Inflammatory macrophage treated with lipopolysaccharide for 1 hour (primary cell): ENCODE results near the gene CCDC144A.
"Not testable (repeated sequence)": the region's sequence is repeated elsewhere in the genome, so short reads cannot be mapped to it uniquely, and the experiment has no call there.

Source experiments
- DNase-seq, 2 donors: peaks; one replicate each; pipeline ENCODE4 v3.0.0-alpha.2; 2020 to 2022

Gene CCDC144A, protein sequence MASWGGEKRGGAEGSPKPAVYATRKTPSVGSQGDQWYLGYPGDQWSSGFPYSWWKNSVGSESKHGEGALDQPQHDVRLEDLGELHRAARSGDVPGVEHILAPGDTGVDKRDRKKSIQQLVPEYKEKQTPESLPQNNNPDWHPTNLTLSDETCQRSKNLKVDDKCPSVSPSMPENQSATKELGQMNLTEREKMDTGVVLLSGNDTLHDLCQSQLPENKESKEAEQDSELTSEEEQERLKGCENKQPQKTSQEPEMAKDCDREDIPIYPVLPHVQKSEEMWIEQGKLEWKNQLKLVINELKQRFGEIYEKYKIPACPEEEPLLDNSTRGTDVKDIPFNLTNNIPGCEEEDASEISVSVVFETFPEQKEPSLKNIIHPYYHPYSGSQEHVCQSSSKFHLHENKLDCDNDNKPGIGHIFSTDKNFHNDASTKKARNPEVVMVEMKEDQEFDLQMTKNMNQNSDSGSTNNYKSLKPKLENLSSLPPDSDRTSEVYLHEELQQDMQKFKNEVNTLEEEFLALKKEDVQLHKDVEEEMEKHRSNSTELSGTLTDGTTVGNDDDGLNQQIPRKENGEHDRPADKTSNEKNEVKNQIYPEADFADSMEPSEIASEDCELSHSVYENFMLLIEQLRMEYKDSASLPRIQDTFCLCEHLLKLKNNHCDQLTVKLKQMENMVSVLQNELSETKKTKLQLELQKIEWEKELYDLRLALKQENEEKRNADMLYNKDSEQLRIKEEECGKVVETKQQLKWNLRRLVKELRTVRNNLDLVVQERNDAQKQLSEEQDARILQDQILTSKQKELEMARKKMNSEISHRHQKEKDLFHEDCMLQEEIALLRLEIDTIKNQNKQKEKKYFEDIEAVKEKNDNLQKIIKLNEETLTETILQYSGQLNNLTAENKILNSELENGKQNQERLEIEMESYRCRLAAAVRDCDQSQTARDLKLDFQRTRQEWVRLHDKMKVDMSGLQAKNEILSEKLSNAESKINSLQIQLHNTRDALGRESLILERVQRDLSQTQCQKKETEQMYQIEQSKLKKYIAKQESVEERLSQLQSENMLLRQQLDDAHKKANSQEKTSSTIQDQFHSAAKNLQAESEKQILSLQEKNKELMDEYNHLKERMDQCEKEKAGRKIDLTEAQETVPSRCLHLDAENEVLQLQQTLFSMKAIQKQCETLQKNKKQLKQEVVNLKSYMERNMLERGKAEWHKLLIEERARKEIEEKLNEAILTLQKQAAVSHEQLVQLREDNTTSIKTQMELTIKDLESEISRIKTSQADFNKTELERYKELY (N-terminal part only)

DNA sequence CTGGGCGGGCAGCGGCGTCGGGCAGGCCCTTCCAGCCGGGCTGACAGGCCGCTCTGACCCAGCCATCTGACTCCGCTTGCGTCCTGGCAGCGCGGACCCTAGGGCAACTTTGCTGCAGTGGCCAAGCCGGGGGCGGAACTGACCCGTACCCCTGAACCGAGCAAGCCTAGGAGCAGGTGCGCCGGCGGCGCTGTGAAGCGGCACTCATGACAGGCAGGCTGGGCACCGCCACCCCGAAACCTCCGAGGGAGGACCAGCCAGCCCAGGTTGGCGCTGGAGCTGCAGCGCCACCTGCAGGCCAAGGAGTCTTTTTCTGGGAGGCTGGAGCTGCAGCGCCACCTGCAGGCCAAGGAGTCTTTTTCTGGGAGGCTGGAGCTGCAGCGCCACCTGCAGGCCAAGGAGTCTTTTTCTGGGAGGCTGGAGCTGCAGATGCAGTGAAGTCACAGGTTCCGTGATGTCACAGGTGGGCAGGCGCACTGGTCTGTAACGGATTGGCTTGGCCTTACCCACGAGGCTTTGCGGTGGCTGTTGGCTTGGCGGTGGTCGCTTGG, at the start of gene CCDC144A:
Gene CCDC144A, plus strand, starts transcription at position 511 of the 551 bp plus-strand sequence. CDS start 160 bp downstream, outside the sequence.
- not testable (repeated sequence) for DNase-seq

DNA sequence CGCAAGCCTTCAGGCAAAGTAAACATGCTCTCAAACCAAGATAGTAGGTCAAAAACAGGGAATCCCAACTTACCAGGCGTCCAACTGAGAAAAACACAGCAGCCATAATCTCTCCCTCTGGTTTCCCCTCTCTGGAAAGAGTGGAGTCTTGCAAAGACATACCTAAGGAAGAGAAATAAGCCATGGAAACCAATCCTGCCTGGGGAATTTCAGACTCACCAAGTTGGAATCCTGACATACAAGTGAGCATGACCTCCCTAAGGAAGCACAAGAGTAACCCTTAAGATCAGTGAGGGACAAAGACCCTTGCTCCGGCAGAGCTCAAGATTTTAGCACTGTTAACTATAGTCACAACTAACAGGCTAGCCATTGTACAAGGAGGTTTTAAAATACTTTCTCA, 40.5 kb upstream of the CCDC144A start:
- no peak for DNase-seq

DNA sequence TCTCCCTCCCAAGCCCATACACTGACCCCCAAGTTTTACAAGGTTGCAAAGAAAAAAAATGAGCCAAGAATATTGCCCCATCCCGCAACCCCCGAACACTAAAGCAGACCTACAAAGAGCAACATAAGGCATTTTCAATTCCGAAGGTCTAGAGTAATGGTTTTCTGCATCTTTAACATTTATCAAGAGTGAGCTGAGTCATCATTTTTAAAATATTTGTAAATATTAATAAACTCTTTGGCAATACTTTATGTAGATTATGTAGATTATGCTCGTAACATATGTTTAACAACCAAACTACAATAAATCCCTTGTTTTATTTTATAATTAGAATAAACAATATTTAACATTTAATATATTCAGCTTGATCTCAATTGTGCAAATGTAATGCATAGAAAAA, 37.8 kb upstream of the CCDC144A start:
- DNase-seq: no peak

DNA sequence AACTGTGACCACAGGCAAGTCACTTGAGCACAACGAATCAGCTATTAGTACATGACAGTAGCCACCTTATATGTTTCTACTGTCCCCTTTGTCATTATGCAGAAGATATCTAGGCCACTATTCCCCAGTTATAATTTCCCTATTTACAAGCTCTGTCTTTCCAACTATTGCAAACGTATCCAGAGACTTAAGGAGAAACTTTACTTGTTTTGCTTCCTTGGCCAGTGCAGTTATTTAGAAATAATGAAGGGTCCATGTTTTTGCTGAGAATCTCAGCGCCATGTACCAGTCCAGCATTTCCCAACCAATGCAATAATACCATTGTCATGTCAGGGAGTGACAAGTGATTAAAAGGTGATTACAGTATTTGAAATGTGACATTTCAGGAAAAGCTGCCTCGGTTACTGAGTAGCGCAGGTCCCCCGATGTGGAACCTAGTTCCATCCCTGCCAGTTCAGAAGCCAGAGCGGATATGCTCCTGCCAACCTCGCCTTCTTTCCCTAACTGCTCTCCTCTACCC, 37.1 kb upstream of the CCDC144A start:
- peak; percentile 9 to 34 for DNase-seq

DNA sequence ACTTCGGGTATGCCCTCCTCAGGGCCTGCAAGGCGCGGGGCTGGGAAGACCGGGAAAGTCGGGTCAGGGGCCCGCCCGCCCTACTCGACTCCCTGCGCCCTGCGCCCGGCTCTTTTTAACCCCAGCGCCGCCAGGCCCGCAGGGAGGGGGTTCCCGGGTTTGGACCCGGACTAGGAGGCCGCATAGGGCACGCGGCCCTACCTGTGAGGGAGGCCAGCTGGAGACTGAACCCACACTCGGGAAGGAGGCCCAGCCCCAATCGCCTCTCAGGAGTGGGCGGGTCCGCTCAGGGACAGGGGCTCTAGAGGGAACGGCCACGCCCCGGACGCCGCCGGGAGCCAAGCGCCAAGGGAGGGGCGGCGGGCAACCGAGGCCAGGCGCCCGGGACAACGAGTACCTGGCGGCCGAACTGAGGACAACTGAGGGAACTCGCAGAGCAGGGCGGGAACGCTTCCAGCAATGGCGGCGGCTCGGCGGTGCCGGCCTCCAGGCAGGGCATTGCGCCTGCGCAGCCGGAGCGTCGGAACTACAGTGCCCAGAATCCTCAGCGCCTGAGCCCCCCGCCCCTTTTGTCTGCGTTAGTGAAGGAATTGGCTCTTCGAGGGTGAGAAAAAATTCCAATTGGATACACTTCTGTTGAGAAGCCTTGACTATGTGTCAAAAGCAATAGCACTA, 36.5 kb upstream of the CCDC144A start, which contains the start of gene ZNF624:
Gene ZNF624, minus strand, starts transcription at position 484 of the 675 bp plus-strand sequence.
- DNase-seq: peak; percentile 84 to 94

DNA sequence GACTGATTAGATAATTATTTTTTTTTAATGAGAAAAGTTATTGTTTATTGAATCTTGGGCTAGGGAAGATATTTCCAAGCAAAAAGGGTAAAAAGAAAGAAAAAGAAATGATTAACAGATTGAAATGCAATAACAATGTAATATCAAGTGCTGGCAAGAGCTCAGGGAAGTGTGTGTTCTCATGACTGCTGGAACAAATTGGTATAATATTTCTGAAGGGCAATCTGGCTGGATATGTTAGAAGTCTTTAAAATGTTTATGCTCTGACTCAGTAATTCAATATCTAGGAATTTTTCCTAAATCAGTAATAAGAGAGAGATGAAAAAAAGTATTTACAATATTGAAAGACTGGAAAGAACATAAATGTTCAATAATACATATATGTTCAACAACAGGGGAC, 28.8 kb upstream of the CCDC144A start:
- DNase-seq: no peak

DNA sequence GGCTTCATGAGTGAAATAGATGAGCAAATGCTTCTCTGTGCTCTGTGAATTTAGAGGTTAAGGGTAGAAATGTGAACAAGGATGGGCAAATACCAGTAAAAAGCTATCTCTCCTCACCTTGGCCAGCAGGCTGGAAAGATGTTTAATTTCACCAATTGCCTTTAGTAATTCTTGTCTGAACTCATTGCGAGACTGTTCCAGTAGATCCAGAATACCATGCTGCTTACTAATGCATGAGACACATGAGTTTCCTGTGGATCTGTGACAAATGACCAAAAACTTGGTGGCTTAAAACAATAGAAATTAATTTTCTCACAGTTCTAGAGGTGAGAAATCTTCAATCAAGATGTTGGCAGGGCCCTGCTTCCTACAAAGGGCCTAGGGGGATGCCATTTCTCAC, 27.1 kb upstream of the CCDC144A start:
- DNase-seq: no peak

DNA sequence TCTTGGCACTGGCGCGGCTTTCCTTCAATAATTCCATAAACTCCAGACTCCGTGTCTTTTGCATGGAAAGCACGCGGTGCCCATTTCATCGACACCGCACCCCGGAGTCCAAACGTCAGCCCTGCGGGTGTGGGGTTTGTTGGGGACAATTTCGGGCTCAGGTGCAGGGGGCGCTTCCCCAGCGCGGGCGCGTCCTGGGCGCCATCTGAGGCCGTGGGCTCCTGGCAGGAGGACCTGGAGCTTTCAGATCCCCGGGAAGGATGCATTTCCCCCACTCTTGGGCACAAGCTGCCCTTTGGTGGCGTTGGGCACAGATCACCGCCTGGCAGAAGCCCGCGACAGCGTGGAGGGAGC, 23.5 kb upstream of the CCDC144A start:
- DNase-seq: not testable (repeated sequence)

DNA sequence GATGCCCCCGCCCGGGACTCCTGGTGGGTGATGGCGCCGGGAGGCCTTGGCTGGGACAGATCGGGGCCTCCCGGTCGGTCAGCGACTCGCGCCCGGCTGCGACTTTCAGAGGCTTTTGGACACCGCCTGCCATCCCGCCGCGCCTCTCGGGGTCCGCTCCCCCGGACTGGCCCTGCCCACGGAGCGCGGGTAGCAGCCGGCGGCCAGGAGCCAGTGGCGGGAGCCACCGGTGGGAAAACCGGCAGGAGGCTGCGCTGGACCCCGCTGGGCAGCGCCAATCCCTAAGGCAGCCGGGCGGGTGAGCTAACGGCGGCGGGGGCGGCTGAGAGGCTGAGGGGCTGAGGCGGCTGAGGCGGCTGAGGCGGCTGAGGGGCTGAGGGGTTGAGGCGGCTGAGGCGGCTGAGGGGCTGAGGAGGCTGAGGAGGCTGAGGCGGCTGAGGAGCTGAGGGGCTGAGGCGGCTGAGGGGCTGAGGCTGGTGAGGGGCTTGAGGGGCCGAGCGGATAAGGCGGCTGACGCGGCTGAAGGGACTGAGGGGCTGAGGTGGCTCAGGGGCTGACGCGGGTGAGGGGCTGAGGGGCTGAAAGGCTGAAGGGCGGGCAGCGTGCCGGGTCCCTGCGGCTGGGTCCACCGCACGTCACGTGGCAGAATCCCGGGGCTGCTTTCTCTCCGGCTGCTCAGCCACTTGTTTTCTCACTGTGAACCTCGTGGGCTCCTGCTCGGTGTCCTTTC, 23.0 kb upstream of the CCDC144A start:
- DNase-seq: not testable (repeated sequence)

DNA sequence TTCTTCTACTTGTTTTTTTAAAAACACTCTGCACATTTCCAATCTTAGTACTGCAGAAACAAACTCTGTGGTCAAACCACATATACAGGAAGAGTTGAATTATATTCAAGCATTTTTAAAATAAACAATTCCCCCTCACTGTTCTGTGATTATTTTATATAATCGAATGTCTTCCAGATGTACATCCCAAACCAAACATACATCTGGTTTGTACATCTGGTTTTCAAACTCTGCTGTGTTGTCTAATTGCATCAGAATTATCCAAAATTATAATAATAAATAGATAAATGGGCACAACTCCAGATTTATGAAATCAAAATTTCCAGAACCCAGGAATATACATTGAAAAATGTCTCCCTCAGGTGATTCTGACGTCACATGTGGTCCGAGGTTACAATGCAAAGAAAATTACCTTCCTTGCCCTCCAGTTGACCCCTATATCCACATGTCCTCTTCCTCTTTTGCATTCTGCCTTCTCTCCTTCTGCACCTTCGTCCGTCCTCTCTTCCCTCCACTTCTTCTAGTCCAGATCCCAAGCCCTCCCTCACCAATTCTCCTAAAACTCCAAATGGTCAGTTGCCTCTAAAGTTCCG, 13.3 kb upstream of the CCDC144A start:
- DNase-seq: no peak

DNA sequence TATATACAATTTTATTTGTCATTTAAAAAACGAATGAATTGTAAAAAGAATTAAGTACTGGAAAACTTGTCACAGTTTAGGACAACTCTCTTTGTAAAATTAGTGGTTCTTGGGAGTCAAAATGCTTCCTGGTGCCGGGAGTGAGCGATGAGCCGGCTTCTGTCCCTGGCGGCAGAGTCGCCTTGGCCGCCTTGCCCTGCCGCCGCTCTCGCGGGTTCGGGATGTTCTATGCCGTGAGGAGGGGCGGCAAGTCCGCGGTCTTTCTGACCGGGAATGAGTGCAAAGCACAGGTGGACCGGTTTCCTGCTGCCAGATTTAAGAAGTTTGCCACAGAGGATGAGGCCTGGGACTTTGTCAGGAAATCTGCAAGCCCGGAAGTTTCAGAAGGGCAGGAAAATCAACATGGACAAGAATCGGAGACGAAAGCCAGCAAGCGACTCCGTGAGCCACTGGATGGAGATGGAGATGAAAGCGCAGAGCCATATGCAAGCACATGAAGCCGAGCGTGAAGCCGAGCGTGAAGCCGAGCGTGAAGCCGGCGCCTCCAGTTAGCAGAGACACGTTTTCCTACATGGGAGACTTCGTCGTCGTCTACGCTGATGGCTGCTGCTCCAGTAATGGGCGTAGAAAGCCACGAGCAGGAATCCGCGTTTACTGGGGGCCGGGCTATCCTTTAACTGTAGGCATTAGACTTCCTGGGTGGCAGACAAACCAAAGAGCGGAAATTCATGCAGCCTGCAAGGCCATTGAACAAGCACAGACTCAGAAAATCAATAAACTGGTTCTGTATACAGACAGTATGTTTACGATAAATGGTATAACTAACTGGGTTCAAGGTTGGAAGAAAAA, 6.5 kb upstream of the CCDC144A start:
- not testable (repeated sequence) for DNase-seq

DNA sequence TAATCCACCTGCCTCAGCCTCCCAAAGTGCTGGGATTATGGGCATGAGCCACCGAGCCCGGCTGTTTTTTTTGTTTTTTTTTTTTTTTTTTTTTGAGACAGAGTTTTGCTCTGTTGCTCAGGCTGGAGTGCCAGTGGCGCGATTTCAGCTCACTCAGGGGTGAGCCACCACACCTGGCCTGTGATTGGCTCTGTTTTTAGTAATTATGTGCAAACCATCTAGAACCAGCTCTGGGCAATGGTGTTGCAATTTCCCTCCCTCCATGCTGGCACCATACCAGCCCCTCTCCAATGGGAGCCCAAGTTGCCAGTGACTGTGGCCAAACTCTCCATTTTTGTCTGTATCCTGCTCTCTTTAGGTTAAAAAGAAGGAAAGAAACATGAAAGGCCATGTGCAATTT, 4.0 kb upstream of the CCDC144A start:
- DNase-seq: not testable (repeated sequence)

DNA sequence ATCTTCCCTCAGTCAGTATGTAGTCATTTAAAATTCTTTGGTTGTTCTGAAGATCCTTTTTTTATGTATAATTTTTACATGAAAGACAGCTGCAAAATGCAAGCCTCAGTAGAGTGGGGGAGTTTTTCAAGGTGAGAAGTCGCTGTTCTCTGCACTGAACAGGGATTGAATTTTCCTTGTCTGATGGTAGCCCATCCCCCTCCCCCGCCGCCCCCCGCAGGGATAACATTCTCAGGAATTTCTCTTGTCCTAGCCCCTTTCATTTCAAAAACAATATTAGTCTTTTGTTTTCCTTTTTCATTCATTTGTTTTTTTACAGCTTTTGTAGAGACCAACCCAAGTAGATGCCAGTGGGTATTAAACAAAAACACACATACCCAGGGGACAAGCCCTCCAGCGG, 2.9 kb upstream of the CCDC144A start:
- DNase-seq: not testable (repeated sequence)

DNA sequence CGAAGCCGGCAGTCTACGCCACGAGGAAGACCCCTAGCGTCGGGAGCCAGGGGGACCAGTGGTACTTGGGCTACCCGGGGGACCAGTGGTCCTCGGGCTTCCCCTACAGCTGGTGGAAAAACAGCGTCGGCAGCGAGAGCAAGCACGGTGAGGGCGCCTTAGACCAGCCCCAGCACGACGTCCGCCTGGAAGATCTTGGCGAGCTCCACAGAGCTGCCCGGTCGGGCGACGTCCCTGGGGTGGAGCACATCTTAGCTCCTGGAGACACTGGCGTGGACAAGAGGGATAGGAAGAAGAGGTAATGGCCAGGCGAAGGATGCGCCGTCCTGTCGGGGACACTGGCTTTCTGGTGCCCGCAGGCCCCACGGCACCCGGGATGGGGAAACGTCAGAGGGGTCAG, 406 bp downstream of the CCDC144A start:
- not testable (repeated sequence) for DNase-seq

DNA sequence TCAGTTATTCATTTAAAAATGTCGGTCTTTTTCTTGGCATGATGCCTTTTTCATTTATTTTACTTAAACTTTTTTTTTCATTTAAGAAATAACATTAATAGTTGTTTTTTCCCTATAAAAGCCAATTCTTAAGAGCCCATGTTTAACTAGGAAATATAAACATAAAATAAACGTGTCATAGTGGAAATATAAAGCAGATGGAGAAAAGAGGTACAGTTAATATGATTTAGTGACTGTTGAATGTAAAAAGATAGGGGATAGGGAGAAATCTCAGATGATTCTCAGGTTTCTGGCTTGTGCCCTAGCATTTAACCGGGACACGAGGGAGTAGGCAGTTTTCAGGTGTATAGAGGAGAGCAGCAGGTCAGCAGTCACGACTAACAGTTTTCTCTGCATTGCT, 7.6 kb downstream of the CCDC144A start:
- DNase-seq: not testable (repeated sequence)

DNA sequence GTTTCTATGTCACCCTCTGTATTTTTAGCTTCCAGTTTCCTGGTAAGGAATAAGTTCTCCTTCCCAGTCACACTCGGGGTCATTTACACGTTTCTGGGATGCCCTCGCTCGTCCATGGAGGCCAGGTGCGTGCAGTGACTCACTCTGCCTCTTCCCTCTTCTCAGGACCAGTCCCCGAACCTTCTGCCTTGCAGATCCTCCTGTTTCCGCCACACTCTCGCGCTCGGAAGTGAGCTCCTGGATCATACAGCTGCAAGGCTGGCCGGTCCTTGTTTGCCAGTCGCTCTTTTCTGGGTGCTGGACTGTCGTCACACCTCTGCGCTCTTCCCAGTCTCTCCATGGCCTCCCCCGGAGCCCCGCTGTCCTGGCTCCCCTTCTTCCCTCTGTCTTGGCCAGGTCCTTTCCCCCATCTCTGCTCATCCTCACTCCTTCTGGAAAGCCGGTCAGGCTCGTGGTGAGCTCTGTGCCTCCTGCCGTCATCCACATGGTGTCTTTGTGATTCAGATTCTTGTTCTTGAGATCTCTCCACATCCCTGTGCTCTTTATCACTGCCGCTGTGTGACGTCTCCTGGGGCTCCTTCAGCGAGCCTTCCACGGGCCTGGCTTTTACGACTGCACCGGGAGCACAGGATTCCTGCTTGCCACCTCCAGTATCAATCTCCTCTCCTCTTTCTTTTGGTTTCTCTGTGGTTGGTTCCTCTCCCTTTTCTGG, 55.6 kb downstream of the CCDC144A start:
- not testable (repeated sequence) for DNase-seq

DNA sequence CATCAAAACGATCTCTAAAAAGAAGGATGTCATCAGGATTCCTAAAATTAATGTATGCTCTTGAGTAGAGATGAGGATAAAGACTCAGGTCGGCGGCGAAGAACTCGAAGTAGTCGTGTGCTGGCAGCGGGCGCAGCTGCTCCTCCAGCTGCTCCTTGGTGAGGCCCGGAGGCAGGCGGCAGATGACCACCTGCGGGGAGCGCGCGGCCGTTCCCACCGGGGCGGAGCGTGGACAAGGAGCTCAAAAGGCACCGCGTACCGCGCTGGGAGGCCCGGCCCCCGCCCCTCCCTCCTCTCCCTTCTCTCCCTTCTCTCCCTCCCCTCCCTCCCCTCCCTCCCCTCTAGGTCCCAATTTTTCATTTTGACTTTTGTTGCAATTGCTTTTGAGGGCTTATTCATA, 56.5 kb downstream of the CCDC144A start:
- DNase-seq: not testable (repeated sequence)

DNA sequence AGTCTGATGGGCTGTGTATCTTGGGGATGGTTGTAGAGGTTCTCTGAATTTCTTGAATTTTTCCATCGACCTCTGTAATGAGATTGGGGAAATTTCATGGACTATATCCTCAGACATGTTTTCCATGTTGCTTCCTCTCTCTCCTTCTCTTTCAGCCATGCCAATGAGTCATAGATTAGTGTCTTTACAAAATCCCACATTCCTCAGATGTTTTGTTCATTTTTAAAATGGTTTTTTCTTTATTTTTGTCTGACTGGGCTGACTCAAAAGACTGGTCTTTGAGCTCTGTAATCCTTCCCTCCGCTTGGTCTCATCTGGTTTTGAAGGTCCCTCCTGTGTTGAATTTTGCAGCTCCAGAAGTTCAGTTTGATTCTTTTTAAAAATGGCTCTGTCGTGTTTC, 60.5 kb downstream of the CCDC144A start:
- not testable (repeated sequence) for DNase-seq
